Fibroblast of gingiva (primary cell): ENCODE results near the gene ZFP28.

Experiments
- DNase-seq: peaks from one replicate; pipeline ENCODE4 v3.0.0-alpha.2; 2011; ENCODE audit warnings: low read depth

ZFP28 gene

DNA sequence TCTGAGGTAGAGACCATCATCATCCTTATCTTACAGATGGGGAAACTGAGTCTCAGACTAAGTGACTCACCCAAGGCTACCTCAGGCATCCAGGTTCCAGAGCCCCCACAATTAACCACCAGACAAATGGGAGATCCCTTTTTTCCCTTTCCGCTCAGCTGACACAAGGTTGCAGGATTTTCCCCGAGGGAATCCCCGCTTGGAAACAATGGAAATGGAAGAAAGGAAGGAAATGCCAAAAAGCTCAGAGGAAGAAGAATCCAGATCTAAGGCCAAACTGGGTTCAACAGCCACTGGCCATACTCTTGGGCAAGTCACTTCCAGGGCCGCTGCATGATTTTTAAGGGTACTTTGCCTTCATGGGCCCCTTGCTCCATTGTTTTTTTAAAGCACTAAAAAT, 57.9 kb downstream of the ZFP28 start:
- no peak for DNase-seq

DNA sequence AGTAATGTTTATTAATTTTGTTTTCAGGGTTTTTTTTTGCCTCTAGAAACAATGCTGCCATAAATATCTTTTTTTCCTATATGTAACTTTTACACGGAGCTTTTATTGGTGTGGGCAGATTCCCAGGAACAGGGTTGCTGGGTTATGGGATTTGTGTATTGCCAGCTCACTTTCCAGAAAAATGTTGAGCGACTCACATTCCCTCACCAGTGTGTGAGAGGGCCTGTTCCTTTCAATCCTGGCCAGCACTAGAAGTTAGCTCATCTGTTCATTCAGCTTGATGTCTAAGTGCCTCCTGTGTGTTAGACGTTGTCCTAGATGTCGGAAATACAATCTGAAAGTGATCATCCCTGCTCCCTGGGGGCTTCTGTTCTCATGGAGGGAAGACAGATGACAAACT, 58.9 kb downstream of the ZFP28 start:
- no peak for DNase-seq

- no peak for DNase-seq
Measured at GRCh38 chr19:56601375-56601774, 62.6 kb downstream of the ZFP28 start.

DNA sequence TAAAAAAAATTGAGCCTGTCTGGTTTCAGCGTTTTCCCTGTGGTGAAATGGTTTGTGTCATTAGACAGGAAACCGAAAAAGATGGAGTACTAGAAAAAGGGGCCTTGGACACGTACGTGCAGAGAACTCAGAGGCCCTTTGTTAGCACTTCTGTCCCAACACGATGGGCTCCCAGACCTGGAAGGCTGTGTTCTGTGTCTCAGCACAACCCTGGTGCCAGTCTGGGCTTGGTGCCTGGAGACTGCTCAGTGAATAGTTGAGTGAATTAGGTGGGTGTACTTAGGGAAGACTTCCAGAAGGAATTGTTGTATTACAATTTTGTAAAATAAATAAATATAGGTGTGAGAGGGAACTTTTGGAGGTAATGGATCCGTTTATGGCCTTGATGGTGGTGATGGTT, 65.1 kb downstream of the ZFP28 start:
- DNase-seq: no peak
